A549 (cell line): ENCODE measurements around the gene TRIP11. TPM values are rescaled to one million over a fixed set of nuclear protein-coding genes. Genes with fewer than 3 reads are reported as not detected.
A peak's percentile ranks its signal among the peaks of the same experiment; 100 is the strongest.

Experiments used
- ATAC-seq, 2 experiments: fragments of 200-7000 bp in 1 of 2; fragments of >200 bp in 1 of 2; cut with Nextera tagmentation in 1 of 2; cut with Tn5 transposase in 1 of 2; 3 replicates each; pipeline versions ENCODE4 v1.8.0 to v1.9.1; 2018 to 2020; ENCODE audit warnings: mild to moderate bottlenecking in 1 of 2, moderate library complexity in 1 of 2
- CTCF ChIA-PET: fragments of 300-600 bp; sonication (Branson Sonifier 250); formaldehyde crosslinking; extraction: SDS; loops from one replicate; lab custom pipeline; 2021; ENCODE audit warnings: antibody characterized with exemption, inconsistent platforms; lab: Yijun Ruan, JAX
- POLR2A ChIA-PET: fragments of 350-600 bp; formaldehyde crosslinking; extraction: SDS; loops from one replicate; lab custom pipeline; 2021; ENCODE audit warnings: antibody characterized with exemption, inconsistent platforms; lab: Yijun Ruan, JAX
- DNase-seq, 2 experiments: peaks; one replicate each; pipeline versions ENCODE4 v3.0.0 to v3.0.0-alpha.2; 2011 to 2016; ENCODE audit warnings: low read depth in 1 of 2, low spot score in 1 of 2
- FAIRE-seq: peaks from 2 replicates; lab custom pipeline; 2011; peaks lifted over from hg19 to GRCh38; lab: Jason Lieb, UNC
- H3K27ac ChIP-seq, 2 experiments: fragments of >200 bp; sonication (Bioruptor Twin); formaldehyde crosslinking; 3 replicates each; pipeline ENCODE4 v1.5.1; 2016 to 2017
- H3K4me1 ChIP-seq: fragments of >200 bp; sonication (Bioruptor Twin); formaldehyde crosslinking; 3 replicates; pipeline ENCODE4 v1.6.1; 2016
- H3K4me2 ChIP-seq: fragments of >200 bp; sonication (Bioruptor Twin); formaldehyde crosslinking; 3 replicates; pipeline ENCODE4 v1.6.1; 2016
- H3K4me3 ChIP-seq: fragments of >200 bp; sonication (Bioruptor Twin); formaldehyde crosslinking; 3 replicates; pipeline ENCODE4 v1.5.1; 2016
- H3K9me3 ChIP-seq: fragments of >200 bp; sonication (Bioruptor Twin); formaldehyde crosslinking; 3 replicates; pipeline ENCODE4 v1.6.1; 2016
- CBX2 ChIP-seq: fragments of 200-600 bp; sonication (generic); IDR thresholded peaks from 2 replicates; pipeline ENCODE4 v1.6.1; 2016; ENCODE audit warnings: low read depth, mild to moderate bottlenecking, borderline replicate concordance
- CEBPB ChIP-seq, 2 experiments: fragments of >200 bp in 1 of 2; sonication (Bioruptor Twin) in 1 of 2; formaldehyde crosslinking in 1 of 2; IDR thresholded peaks; 2 replicates each; pipeline ENCODE4 v1.6.1; 2012 to 2016
- CHD2 ChIP-seq: fragments of 150-350 bp; IDR thresholded peaks from 2 replicates; pipeline ENCODE4 v1.6.1; 2014; ENCODE audit warnings: low read length; ENCODE audit not compliant: partially characterized antibody
- EHF ChIP-seq: fragments of 250-450 bp; sonication (Bioruptor Pico); IDR thresholded peaks from 2 replicates; pipeline ENCODE4 v1.5.0; 2020; ENCODE audit warnings: mild to moderate bottlenecking
- EP300 ChIP-seq, 2 experiments: fragments of >200 bp; sonication (Bioruptor Twin); formaldehyde crosslinking; IDR thresholded peaks; 2 replicates in 1 of 2; 3 replicates in 1 of 2; pipeline ENCODE4 v1.6.1; 2016 to 2017
- FOSB ChIP-seq: fragments of 250-450 bp; sonication (Bioruptor Pico); IDR thresholded peaks from 2 replicates; pipeline ENCODE4 v1.5.0; 2020; ENCODE audit warnings: mild to moderate bottlenecking, moderate library complexity
- FOXS1 ChIP-seq: fragments of 250-450 bp; sonication (Bioruptor Pico); IDR thresholded peaks from 2 replicates; pipeline ENCODE4 v1.5.0; 2020; ENCODE audit warnings: mild to moderate bottlenecking, moderate library complexity
- HDAC2 ChIP-seq: fragments of 200-600 bp; sonication (generic); IDR thresholded peaks from 2 replicates; pipeline ENCODE4 v1.6.1; 2016
- HEYL ChIP-seq: fragments of 250-450 bp; sonication (Bioruptor Pico); IDR thresholded peaks from 2 replicates; pipeline ENCODE4 v1.8.0; 2021; ENCODE audit warnings: mild to moderate bottlenecking, moderate library complexity
- HOXB13 ChIP-seq: fragments of 250-450 bp; sonication (Bioruptor Pico); IDR thresholded peaks from 2 replicates; pipeline ENCODE4 v1.5.0; 2020; ENCODE audit warnings: low read depth, mild to moderate bottlenecking, moderate library complexity
- JUNB ChIP-seq: fragments of >200 bp; sonication (Bioruptor Twin); formaldehyde crosslinking; IDR thresholded peaks from 2 replicates; pipeline ENCODE4 v1.6.1; 2016
- MAFK ChIP-seq: fragments of 450-650 bp; IDR thresholded peaks from 2 replicates; pipeline ENCODE4 v1.6.1; 2014; ENCODE audit not compliant: partially characterized antibody
- NPAS2 ChIP-seq: fragments of 250-450 bp; sonication (Bioruptor Pico); IDR thresholded peaks from 2 replicates; pipeline ENCODE4 v1.8.0; 2022; ENCODE audit warnings: mild to moderate bottlenecking, moderate library complexity, borderline replicate concordance
- PBX3 ChIP-seq: IDR thresholded peaks from 2 replicates; pipeline ENCODE4 v1.6.1; 2012
- RAD21 ChIP-seq, 2 experiments: fragments of >200 bp in 1 of 2; sonication (Bioruptor Twin) in 1 of 2; formaldehyde crosslinking in 1 of 2; IDR thresholded peaks in 1 of 2; conservative IDR thresholded peaks in 1 of 2; 2 replicates in 1 of 2; 3 replicates in 1 of 2; pipeline ENCODE4 v1.6.1; 2012 to 2018; ENCODE audit warnings: inconsistent platforms in 1 of 2
- RARB ChIP-seq: fragments of 250-450 bp; sonication (Bioruptor Pico); IDR thresholded peaks from 2 replicates; pipeline ENCODE4 v1.8.0; 2021; ENCODE audit warnings: mild to moderate bottlenecking, moderate library complexity
- SMC3 ChIP-seq: fragments of >200 bp; sonication (Bioruptor Twin); formaldehyde crosslinking; IDR thresholded peaks from 3 replicates; pipeline ENCODE4 v1.6.1; 2018; ENCODE audit warnings: inconsistent platforms
- TFCP2L1 ChIP-seq: fragments of 250-450 bp; sonication (Bioruptor Pico); IDR thresholded peaks from 2 replicates; pipeline ENCODE4 v1.5.0; 2021; ENCODE audit warnings: mild to moderate bottlenecking
- WGBS: methylation state at CpG from one replicate; pipeline ENCODE4 v1.1.6; 2017; ENCODE audit errors: missing lambda C conversion rate; 5-methylcytosine and 5-hydroxymethylcytosine counted together
- polyA plus RNA-seq, 4 experiments: library from polyadenylated mRNA; depleted of rRNA in 3 of 4; stranded (reverse); fragments of >200 nt; fragmentation: RNase III in 1 of 4; extraction: RNeasy Plus Mini Kit Qiagen cat#74134 plus additional on column Dnase treatment in 1 of 4; gene quantifications; 2 replicates in 3 of 4; 3 replicates in 1 of 4; pipeline ENCODE4 v1.2.3, GENCODE V29; 2011 to 2017
- TF ChIP-seq, protein P1 (sequence below): fragments of 250-450 bp; sonication (Bioruptor Pico); IDR thresholded peaks from 2 replicates; pipeline ENCODE4 v1.5.0; 2021; ENCODE audit warnings: mild to moderate bottlenecking, moderate library complexity, borderline replicate concordance
- TF ChIP-seq, protein P2 (sequence below): fragments of 150-350 bp; IDR thresholded peaks from 2 replicates; pipeline ENCODE4 v1.6.1; 2014; ENCODE audit warnings: low read depth, mild to moderate bottlenecking, low read length
- TF ChIP-seq, protein P3 (sequence below): fragments of >200 bp; sonication (Bioruptor Twin); formaldehyde crosslinking; IDR thresholded peaks from 3 replicates; pipeline ENCODE4 v1.6.1; 2016

TRIP11 gene
- polyA plus RNA-seq, 2 of the 4 experiments (the other 2 are of a cell fraction), result 7.9 to 26.8 TPM

GRCh38 chr14:92037989-92038388 is 1.9 kb downstream of the TRIP11 start:
- Histone ChIP-seq H3K4me2 (peak overlapping the region; percentile 83), H3K9me3 (no peaks in the 10 kb centered on the region), H3K27ac (no peak overlapping the region), H3K4me3 (no peak overlapping the region), H3K4me1 (peaks cover 20% of the 10 kb centered on the region)
- DNase-seq (no peak), FAIRE-seq (no peak), ATAC-seq (no peak)
- POLR2A ChIA-PET, result no interaction called here
- CTCF ChIA-PET, result no interaction called here
- WGBS, result 86% methylated on average over 3 of the region's 3 CpGs
- no peak for TF ChIP-seq RARB
- TF ChIP-seq, protein P1, sequence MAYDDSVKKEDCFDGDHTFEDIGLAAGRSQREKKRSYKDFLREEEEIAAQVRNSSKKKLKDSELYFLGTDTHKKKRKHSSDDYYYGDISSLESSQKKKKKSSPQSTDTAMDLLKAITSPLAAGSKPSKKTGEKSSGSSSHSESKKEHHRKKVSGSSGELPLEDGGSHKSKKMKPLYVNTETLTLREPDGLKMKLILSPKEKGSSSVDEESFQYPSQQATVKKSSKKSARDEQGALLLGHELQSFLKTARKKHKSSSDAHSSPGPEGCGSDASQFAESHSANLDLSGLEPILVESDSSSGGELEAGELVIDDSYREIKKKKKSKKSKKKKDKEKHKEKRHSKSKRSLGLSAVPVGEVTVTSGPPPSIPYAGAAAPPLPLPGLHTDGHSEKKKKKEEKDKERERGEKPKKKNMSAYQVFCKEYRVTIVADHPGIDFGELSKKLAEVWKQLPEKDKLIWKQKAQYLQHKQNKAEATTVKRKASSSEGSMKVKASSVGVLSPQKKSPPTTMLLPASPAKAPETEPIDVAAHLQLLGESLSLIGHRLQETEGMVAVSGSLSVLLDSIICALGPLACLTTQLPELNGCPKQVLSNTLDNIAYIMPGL (CRISPR knock-in tag), result no peak
- TF ChIP-seq CHD2, result no peak
- TF ChIP-seq CEBPB (IDR thresholded peaks at IDR 0.05), result no peak
- TF ChIP-seq EP300 (IDR thresholded peaks at IDR 0.05), result no peak
- TF ChIP-seq CBX2, result no peak
- no peak for TF ChIP-seq RAD21 (conservative IDR thresholded peaks at IDR 0.05 in 1 of 2, IDR thresholded peaks at IDR 0.05 in 1 of 2)
- no peak for TF ChIP-seq FOSB (CRISPR knock-in tag)

DNA sequence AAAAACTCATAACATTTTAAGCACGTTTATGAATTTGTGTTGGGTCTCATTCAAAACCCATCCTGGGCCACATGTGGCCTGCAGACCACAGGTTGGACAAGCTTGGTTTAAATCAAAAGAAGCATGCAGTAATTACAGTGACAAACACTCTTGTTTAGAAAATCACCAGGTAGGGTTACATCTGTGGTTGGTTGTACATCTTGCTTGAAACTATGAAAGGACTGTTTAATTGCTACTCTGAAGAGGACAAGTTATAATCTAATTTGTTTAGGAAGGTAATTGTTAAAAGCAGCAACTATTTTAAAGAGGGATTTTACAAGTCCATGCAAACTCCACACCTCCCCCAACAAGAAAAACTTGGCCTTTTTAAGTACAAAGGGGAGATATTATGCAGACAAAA is 4.0 kb downstream of the TRIP11 start:
- DNase-seq (no peak), FAIRE-seq (no peak), ATAC-seq (no peak)
- WGBS, result 33% methylated on average over 1 of the region's 1 CpG
- peaks cover 16% of the 10 kb centered on the region for H3K4me1 ChIP-seq
- no peak overlapping the region for H3K4me2 ChIP-seq
- ChIA-PET CTCF (no interaction called here), POLR2A (no interaction called here)
- no peak for TF ChIP-seq JUNB
- no peaks in the 10 kb centered on the region for H3K9me3 ChIP-seq
- H3K4me3 ChIP-seq, result no peak overlapping the region
- H3K27ac ChIP-seq, result no peak overlapping the region

- DNase-seq (no peak), FAIRE-seq (no peak), ATAC-seq (no peak)
- Histone ChIP-seq H3K27ac (no peak overlapping the region), H3K4me2 (no peak overlapping the region), H3K9me3 (no peaks in the 10 kb centered on the region), H3K4me3 (no peak overlapping the region), H3K4me1 (peaks cover 15% of the 10 kb centered on the region)
- 90% methylated on average over 11 of the region's 11 CpGs for WGBS
- CTCF ChIA-PET, result interaction anchor here (0.6 to 2.1 kb wide), 4 partner anchors 11 to 79 kb away, joined by 3 to 5 read pairs (median 4); no protein-coding TSS in a partner anchor
- no peak for TF ChIP-seq HDAC2
- no peak for TF ChIP-seq PBX3
- TF ChIP-seq TFCP2L1 (CRISPR knock-in tag), result no peak
- TF ChIP-seq JUNB, result no peak
- no peak for TF ChIP-seq EHF (CRISPR knock-in tag)
- TF ChIP-seq MAFK, result no peak
- TF ChIP-seq, protein P2, sequence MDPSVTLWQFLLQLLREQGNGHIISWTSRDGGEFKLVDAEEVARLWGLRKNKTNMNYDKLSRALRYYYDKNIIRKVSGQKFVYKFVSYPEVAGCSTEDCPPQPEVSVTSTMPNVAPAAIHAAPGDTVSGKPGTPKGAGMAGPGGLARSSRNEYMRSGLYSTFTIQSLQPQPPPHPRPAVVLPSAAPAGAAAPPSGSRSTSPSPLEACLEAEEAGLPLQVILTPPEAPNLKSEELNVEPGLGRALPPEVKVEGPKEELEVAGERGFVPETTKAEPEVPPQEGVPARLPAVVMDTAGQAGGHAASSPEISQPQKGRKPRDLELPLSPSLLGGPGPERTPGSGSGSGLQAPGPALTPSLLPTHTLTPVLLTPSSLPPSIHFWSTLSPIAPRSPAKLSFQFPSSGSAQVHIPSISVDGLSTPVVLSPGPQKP, result no peak
- TF ChIP-seq, protein P3, sequence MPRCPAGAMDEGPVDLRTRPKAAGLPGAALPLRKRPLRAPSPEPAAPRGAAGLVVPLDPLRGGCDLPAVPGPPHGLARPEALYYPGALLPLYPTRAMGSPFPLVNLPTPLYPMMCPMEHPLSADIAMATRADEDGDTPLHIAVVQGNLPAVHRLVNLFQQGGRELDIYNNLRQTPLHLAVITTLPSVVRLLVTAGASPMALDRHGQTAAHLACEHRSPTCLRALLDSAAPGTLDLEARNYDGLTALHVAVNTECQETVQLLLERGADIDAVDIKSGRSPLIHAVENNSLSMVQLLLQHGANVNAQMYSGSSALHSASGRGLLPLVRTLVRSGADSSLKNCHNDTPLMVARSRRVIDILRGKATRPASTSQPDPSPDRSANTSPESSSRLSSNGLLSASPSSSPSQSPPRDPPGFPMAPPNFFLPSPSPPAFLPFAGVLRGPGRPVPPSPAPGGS, result no peak
- TF ChIP-seq SMC3, result no peak
- TF ChIP-seq HEYL (CRISPR knock-in tag), result no peak
- TF ChIP-seq HOXB13 (CRISPR knock-in tag), result no peak
- no peak for TF ChIP-seq NPAS2 (CRISPR knock-in tag)
- no peak for TF ChIP-seq FOXS1
- POLR2A ChIA-PET, result no interaction called here
These were observed 5.8 kb downstream of the TRIP11 start for GRCh38 chr14:92033906-92034687.
